PC-3 (cell line): ENCODE results near the gene MEAF6. TPM values are rescaled to one million over a fixed set of nuclear protein-coding genes. Genes with fewer than 3 reads are reported as not detected.

Experiments used
- ATAC-seq: fragments of 200-7000 bp; cut with Tn5 transposase; 2 replicates; pipeline ENCODE4 v1.9.1; 2020; ENCODE audit warnings: mild to moderate bottlenecking, moderate library complexity
- BruUV-seq: library from RNA; stranded (reverse); fragments of 400-500 nt; replicated peaks from 2 replicates; lab custom pipeline; 2021; lab: Mats Ljungman, UMichigan
- CTCF ChIA-PET: fragments of 300-600 bp; sonication (Branson Sonifier 250); formaldehyde crosslinking; loops from one replicate; lab custom pipeline; 2022; ENCODE audit warnings: antibody characterized with exemption; lab: Charles Lee
- POLR2A ChIA-PET: fragments of 300-600 bp; sonication (Branson Sonifier 250); formaldehyde crosslinking; loops from one replicate; lab custom pipeline; 2022; ENCODE audit warnings: antibody characterized with exemption; ENCODE audit not compliant: unreplicated experiment; lab: Charles Lee
- DNase-seq: peaks from one replicate; pipeline ENCODE4 v3.0.0-alpha.2; 2015
- H2AFZ ChIP-seq: fragments of 300-600 bp; sonication (generic); 2 replicates; pipeline ENCODE4 v1.6.0; 2016; ENCODE audit warnings: antibody characterized with exemption, low read length
- H3F3A ChIP-seq: fragments of 300-600 bp; sonication (generic); one replicate; pipeline ENCODE4 v1.6.0; 2017; ENCODE audit warnings: antibody characterized with exemption, low read length, control low read depth, mild to moderate bottlenecking; ENCODE audit not compliant: unreplicated experiment
- H3K27ac ChIP-seq: fragments of 300-600 bp; sonication (generic); 2 replicates; pipeline ENCODE4 v1.5.1; 2016; ENCODE audit warnings: mild to moderate bottlenecking, low read length
- H3K27me3 ChIP-seq: fragments of 300-600 bp; sonication (generic); 2 replicates; pipeline ENCODE4 v1.6.1; 2016; ENCODE audit warnings: low read length, mixed read lengths
- H3K36me3 ChIP-seq: fragments of 300-600 bp; sonication (generic); 2 replicates; pipeline ENCODE4 v1.6.1; 2016; ENCODE audit warnings: low read depth, mixed run types, low read length, mixed read lengths
- H3K4me1 ChIP-seq: fragments of 300-600 bp; sonication (generic); 2 replicates; pipeline ENCODE4 v1.5.1; 2016; ENCODE audit warnings: low read length; ENCODE audit not compliant: insufficient read depth
- H3K4me2 ChIP-seq: fragments of 300-600 bp; sonication (generic); 2 replicates; pipeline ENCODE4 v1.6.0; 2016; ENCODE audit warnings: low read length
- H3K4me3 ChIP-seq: fragments of 300-600 bp; sonication (generic); 2 replicates; pipeline ENCODE4 v1.5.1; 2016; ENCODE audit warnings: mild to moderate bottlenecking, low read length, mixed read lengths
- H3K79me2 ChIP-seq: fragments of 300-600 bp; sonication (generic); 2 replicates; pipeline ENCODE4 v1.6.1; 2017; ENCODE audit warnings: low read length, mixed read lengths
- H3K9ac ChIP-seq: fragments of 300-600 bp; sonication (generic); 2 replicates; pipeline ENCODE4 v1.6.0; 2016; ENCODE audit warnings: mild to moderate bottlenecking, low read length
- H3K9me2 ChIP-seq: fragments of 300-600 bp; sonication (generic); replicated peaks from 2 replicates; pipeline ENCODE4 v1.6.1; 2016; ENCODE audit warnings: mixed run types, low read length, mixed read lengths
- H3K9me3 ChIP-seq: fragments of 300-600 bp; sonication (generic); 2 replicates; pipeline ENCODE4 v1.6.1; 2016; ENCODE audit warnings: low read length, mixed read lengths
- H4K20me1 ChIP-seq: fragments of 300-600 bp; sonication (generic); 2 replicates; pipeline ENCODE4 v1.6.1; 2016; ENCODE audit warnings: low read length, mixed read lengths
- EZH2 ChIP-seq: fragments of 300-600 bp; sonication (generic); IDR thresholded peaks from one replicate; pipeline ENCODE4 v1.6.1; 2017; ENCODE audit warnings: antibody characterized with exemption, mild to moderate bottlenecking, low read length; ENCODE audit not compliant: unreplicated experiment
- EZH2phosphoT487 ChIP-seq: fragments of 300-600 bp; sonication (generic); IDR thresholded peaks from 2 replicates; pipeline ENCODE4 v1.6.1; 2018; ENCODE audit warnings: mild to moderate bottlenecking, antibody characterized with exemption, low read length, borderline replicate concordance
- intact Hi-C: fragments of 100-400 bp; cut with micrococcal nuclease; formaldehyde crosslinking; loops from 2 replicates; pipeline ENCODE4 v1.9.0; 2023
- total RNA-seq: library from RNA; depleted of rRNA; stranded (reverse); fragments of >200 nt; gene quantifications from 2 replicates; pipeline ENCODE4 v1.2.3, GENCODE V29; 2014
- TF ChIP-seq, protein P1 (sequence below): fragments of 300-600 bp; sonication (generic); conservative IDR thresholded peaks from 2 replicates; pipeline ENCODE4 v1.5.1; 2017; ENCODE audit warnings: antibody characterized with exemption, low read depth, mild to moderate bottlenecking, low read length

MEAF6 gene
- total RNA-seq, 1 experiment from 2014 or later = 87.0 TPM

DNA sequence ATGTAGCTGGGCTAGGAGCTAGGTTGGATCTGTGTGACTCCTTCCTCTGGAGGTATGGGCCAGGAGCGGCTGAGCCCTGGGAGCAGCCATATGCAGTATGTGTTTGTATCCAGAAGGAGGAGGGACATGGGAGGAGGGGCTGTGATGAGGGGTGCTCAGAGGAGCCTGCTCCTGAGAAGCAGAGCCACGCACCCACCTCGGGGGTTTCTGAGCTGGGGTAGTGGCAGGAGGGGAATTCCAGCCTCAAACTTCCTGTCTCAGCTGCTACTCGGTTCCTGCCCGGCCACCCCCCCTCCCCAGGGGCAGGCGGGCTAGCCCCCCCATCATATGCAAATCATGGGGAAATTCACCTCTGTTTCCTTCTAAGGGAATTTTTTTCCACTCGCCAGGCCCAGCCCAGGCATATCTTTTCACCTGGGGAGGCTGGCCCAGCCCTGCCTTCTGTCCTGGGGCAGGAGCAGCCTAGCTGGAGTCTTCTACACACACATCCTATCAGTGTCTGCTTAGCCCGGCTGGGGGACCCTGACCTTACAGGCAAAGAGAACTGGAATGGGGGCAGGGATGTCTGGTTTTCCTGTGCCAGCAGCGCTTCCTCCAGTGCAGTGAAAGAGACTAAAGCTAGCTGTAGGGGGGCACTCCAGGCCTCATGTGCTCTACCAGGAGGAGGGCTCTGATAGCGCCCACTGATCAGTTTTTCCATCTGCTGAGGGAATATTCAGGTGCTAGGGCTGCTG, 37.2 kb downstream of the MEAF6 start:
- ATAC-seq = peak; percentile 4
- TF ChIP-seq EZH2 (no peak), EZH2phosphoT487 (no peak)
- TF ChIP-seq, protein P1, sequence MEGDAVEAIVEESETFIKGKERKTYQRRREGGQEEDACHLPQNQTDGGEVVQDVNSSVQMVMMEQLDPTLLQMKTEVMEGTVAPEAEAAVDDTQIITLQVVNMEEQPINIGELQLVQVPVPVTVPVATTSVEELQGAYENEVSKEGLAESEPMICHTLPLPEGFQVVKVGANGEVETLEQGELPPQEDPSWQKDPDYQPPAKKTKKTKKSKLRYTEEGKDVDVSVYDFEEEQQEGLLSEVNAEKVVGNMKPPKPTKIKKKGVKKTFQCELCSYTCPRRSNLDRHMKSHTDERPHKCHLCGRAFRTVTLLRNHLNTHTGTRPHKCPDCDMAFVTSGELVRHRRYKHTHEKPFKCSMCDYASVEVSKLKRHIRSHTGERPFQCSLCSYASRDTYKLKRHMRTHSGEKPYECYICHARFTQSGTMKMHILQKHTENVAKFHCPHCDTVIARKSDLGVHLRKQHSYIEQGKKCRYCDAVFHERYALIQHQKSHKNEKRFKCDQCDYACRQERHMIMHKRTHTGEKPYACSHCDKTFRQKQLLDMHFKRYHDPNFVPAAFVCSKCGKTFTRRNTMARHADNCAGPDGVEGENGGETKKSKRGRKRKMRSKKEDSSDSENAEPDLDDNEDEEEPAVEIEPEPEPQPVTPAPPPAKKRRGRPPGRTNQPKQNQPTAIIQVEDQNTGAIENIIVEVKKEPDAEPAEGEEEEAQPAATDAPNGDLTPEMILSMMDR = no peak
- Histone ChIP-seq H3K27ac (peak overlapping the region; percentile 97), H3K4me2 (peak overlapping the region; percentile 100), H3K9ac (peak overlapping the region; percentile 89), H2AFZ (no peak overlapping the region), H3K9me3 (no peaks in the 10 kb centered on the region), H3K9me2 (no peaks in the 10 kb centered on the region), H3K4me1 (peaks cover 62% of the 10 kb centered on the region), H4K20me1 (peaks cover 16% of the 10 kb centered on the region), H3K36me3 (peaks cover 39% of the 10 kb centered on the region), H3K4me3 (peak overlapping the region; percentile 71), H3F3A (no peaks in the 10 kb centered on the region), H3K27me3 (no peaks in the 10 kb centered on the region), H3K79me2 (peaks cover 93% of the 10 kb centered on the region)
- ChIA-PET CTCF (interaction anchor here (0.9 to 1.4 kb wide), 2 partner anchors 10 to 12 kb away, joined by 3 to 6 read pairs; no protein-coding TSS in a partner anchor), POLR2A (interaction anchor here (0.5 kb wide), 1 partner anchor 393 kb away, joined by 4 read pairs; no protein-coding TSS in a partner anchor)
- DNase-seq = peak; percentile 57
- intact Hi-C loops = loop anchor here (5.0 kb wide), 1 partner anchor 60 kb away; no protein-coding TSS in a partner anchor
- BruUV-seq = no TSS peak

DNA sequence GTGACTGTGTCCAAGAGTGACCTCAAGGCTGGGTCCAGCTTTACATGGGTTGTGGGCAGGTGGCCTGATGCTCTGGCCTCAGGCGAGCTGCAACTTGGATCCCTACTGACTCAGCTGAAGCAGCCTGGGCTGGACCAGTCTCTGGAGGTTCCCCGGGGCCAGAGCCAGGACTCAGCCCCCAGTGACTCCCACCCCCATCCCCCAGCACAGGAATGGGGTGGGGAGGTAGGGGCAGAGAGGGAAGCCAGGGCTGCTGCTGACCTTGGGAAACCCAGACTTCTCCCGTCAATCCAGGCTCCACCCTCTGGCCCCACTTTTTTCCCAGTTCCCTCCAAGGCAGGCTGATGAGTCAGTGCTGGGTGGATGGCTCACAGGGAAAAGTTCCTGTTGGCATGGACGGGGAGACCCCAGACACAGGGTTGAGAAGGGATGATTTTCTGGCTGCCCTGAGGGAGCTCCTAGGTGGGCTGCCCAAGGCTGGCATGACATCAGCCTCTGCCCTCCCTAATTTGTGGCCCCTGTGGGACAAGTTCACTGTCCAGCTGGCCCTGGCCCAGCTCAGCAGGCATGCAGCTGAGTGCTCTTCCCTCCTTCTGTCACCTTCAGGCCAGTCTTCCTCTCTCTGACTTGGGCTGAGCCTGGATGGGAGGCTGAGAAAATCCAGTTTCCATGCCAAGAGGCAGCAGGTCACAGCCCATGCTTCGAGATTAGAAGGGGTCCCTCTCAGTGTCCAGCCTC, 37.9 kb downstream of the MEAF6 start:
- Histone ChIP-seq H3K79me2 (peaks cover 90% of the 10 kb centered on the region), H3K9ac (peak overlapping the region; percentile 89), H3K9me3 (no peaks in the 10 kb centered on the region), H3K36me3 (peaks cover 32% of the 10 kb centered on the region), H3K4me2 (peak overlapping the region; percentile 100), H3K27ac (peak overlapping the region; percentile 97), H4K20me1 (peaks cover 16% of the 10 kb centered on the region), H3K27me3 (no peaks in the 10 kb centered on the region), H2AFZ (no peak overlapping the region), H3K4me3 (peak overlapping the region; percentile 71), H3F3A (no peaks in the 10 kb centered on the region), H3K9me2 (no peaks in the 10 kb centered on the region), H3K4me1 (peaks cover 70% of the 10 kb centered on the region)
- intact Hi-C loops = loop anchor here (5.0 kb wide), 1 partner anchor 61 kb away; no protein-coding TSS in a partner anchor
- POLR2A ChIA-PET = interaction anchor here (0.5 to 0.6 kb wide), 2 partner anchors 38 to 394 kb away, joined by 4 read pairs; no protein-coding TSS in a partner anchor
- ATAC-seq = peak; percentile 21
- TF ChIP-seq EZH2phosphoT487 (no peak), EZH2 (no peak)
- TF ChIP-seq, protein P1 = no peak
- BruUV-seq = no TSS peak
- CTCF ChIA-PET = interaction anchor here (0.9 to 1.4 kb wide), 2 partner anchors 10 to 11 kb away, joined by 3 to 6 read pairs; no protein-coding TSS in a partner anchor
- DNase-seq = peak; percentile 85
